Caco-2 (cell line): ENCODE results near the gene TRAK2. TPM values are rescaled to one million over a fixed set of nuclear protein-coding genes. Genes with fewer than 3 reads are reported as not detected.

Experiments used
- BruUV-seq: library from RNA; stranded (reverse); fragments of 400-500 nt; replicated peaks from 2 replicates; lab custom pipeline; 2021; lab: Mats Ljungman, UMichigan
- CTCF ChIA-PET: fragments of 300-600 bp; sonication (Branson Sonifier 250); formaldehyde crosslinking; loops from one replicate; lab custom pipeline; 2022; ENCODE audit warnings: antibody characterized with exemption; lab: Charles Lee
- POLR2A ChIA-PET: fragments of 300-600 bp; sonication (Branson Sonifier 250); formaldehyde crosslinking; loops from one replicate; lab custom pipeline; 2022; ENCODE audit warnings: antibody characterized with exemption; lab: Charles Lee
- DNase-seq, 2 experiments: peaks; one replicate each; pipeline versions ENCODE4 v3.0.0 to v3.0.0-alpha.2; 2020 to 2022
- H3K27me3 ChIP-seq: replicated peaks from 2 replicates; pipeline ENCODE4 v1.6.0; 2011; ENCODE audit warnings: low read length; ENCODE audit not compliant: control insufficient read depth, insufficient read depth
- H3K36me3 ChIP-seq: 2 replicates; pipeline ENCODE4 v1.5.1; 2011; ENCODE audit warnings: low read length; ENCODE audit not compliant: control insufficient read depth, insufficient read depth
- H3K4me1 ChIP-seq: fragments of 250-450 bp; sonication (Bioruptor Pico); 2 replicates; pipeline ENCODE4 v1.5.1; 2020; ENCODE audit warnings: mild to moderate bottlenecking
- H3K4me3 ChIP-seq: 2 replicates; pipeline ENCODE4 v1.5.1; 2011; ENCODE audit warnings: low read depth, mild to moderate bottlenecking, control low read depth, low read length
- H3K9me3 ChIP-seq: fragments of 250-450 bp; sonication (Bioruptor Pico); 2 replicates; pipeline ENCODE4 v1.5.1; 2020; ENCODE audit warnings: mild to moderate bottlenecking, moderate library complexity
- H3K27ac Mint-ChIP-seq: one replicate; pipeline ENCODE4 v1.8.0; 2022; ENCODE audit warnings: mixed read lengths; ENCODE audit not compliant: unreplicated experiment
- H3K27me3 Mint-ChIP-seq: one replicate; pipeline ENCODE4 v1.8.0; 2022; ENCODE audit warnings: mixed read lengths; ENCODE audit not compliant: insufficient read depth, unreplicated experiment
- H3K36me3 Mint-ChIP-seq: one replicate; pipeline ENCODE4 v1.8.0; 2022; ENCODE audit warnings: mild to moderate bottlenecking, mixed read lengths; ENCODE audit not compliant: insufficient read depth, unreplicated experiment
- H3K4me1 Mint-ChIP-seq: one replicate; pipeline ENCODE4 v1.8.0; 2022; ENCODE audit warnings: low read depth, mixed read lengths; ENCODE audit not compliant: unreplicated experiment
- H3K4me3 Mint-ChIP-seq: one replicate; pipeline ENCODE4 v1.8.0; 2022; ENCODE audit warnings: mild to moderate bottlenecking, moderate library complexity, mixed read lengths; ENCODE audit not compliant: unreplicated experiment
- H3K9me3 Mint-ChIP-seq: one replicate; pipeline ENCODE4 v1.8.0; 2022; ENCODE audit warnings: mixed read lengths; ENCODE audit not compliant: unreplicated experiment
- intact Hi-C: fragments of 100-400 bp; cut with micrococcal nuclease; formaldehyde crosslinking; loops from one replicate; pipeline ENCODE4 v1.10.0; 2022; ENCODE audit not compliant: unreplicated experiment
- total RNA-seq: library from RNA; stranded (reverse); gene quantifications from 2 replicates; pipeline ENCODE4 v1.2.3, GENCODE V29; 2022
- TF ChIP-seq, protein P1 (sequence below), 2 experiments: fragments of 200-600 bp in 1 of 2; IDR thresholded peaks; 1 replicate in 1 of 2; 2 replicates in 1 of 2; pipeline versions ENCODE4 v1.5.1 to v1.8.0; 2011 to 2022; ENCODE audit warnings: antibody characterized with exemption in 1 of 2, control low read depth in 1 of 2, inconsistent platforms in 1 of 2, low read depth in 1 of 2, low read length in 1 of 2, mild to moderate bottlenecking in 1 of 2, moderate library complexity in 1 of 2; ENCODE audit not compliant: insufficient read depth in 1 of 2, severe bottlenecking in 1 of 2, unreplicated experiment in 1 of 2

The TRAK2 gene
- total RNA-seq, 1 experiment from 2014 or later = 23.2 TPM

DNA sequence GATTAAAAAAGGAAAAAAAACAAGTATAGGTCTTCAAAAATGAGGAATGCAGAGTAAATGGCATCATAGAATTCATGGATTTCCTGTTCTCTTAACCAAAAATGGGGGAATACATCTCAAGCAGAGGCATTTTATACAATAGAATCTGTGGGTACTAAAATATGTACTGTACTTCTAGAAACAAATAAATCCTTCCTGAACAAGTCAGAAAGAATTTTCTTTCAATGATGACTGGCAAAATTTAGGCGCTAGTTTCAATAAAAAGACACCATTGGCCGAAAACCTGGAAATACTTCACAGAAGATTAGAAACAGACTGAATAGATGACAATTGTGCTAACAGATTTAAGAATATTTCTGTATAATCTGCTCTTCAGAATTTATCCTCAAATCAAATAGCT is 15.1 kb downstream of the TRAK2 start:
- POLR2A ChIA-PET = no interaction called here
- no peaks in the 10 kb centered on the region for H3K36me3 ChIP-seq
- intact Hi-C loops = no loop called here
- H3K27me3 Mint-ChIP-seq = no peaks in the 10 kb centered on the region
- BruUV-seq = no TSS peak
- TF ChIP-seq, protein P1, sequence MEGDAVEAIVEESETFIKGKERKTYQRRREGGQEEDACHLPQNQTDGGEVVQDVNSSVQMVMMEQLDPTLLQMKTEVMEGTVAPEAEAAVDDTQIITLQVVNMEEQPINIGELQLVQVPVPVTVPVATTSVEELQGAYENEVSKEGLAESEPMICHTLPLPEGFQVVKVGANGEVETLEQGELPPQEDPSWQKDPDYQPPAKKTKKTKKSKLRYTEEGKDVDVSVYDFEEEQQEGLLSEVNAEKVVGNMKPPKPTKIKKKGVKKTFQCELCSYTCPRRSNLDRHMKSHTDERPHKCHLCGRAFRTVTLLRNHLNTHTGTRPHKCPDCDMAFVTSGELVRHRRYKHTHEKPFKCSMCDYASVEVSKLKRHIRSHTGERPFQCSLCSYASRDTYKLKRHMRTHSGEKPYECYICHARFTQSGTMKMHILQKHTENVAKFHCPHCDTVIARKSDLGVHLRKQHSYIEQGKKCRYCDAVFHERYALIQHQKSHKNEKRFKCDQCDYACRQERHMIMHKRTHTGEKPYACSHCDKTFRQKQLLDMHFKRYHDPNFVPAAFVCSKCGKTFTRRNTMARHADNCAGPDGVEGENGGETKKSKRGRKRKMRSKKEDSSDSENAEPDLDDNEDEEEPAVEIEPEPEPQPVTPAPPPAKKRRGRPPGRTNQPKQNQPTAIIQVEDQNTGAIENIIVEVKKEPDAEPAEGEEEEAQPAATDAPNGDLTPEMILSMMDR (IDR thresholded peaks at IDR 0.05; ENCODE audit: insufficient read depth in 1 of 2, low read depth in 1 of 2, low read length in 1 of 2, severe bottlenecking in 1 of 2, unreplicated experiment in 1 of 2) = no peak
- no peak overlapping the region for H3K4me3 ChIP-seq
- H3K4me1 Mint-ChIP-seq = peaks cover 15% of the 10 kb centered on the region
- peaks cover 31% of the 10 kb centered on the region for H3K4me1 ChIP-seq
- no peaks in the 10 kb centered on the region for H3K27me3 ChIP-seq
- no peak overlapping the region for H3K4me3 Mint-ChIP-seq
- CTCF ChIA-PET = no interaction called here
- H3K36me3 Mint-ChIP-seq = peaks cover 7% of the 10 kb centered on the region
- H3K9me3 ChIP-seq = no peaks in the 10 kb centered on the region
- no peak for DNase-seq
- no peaks in the 10 kb centered on the region for H3K9me3 Mint-ChIP-seq
- H3K27ac Mint-ChIP-seq = no peak overlapping the region

DNA sequence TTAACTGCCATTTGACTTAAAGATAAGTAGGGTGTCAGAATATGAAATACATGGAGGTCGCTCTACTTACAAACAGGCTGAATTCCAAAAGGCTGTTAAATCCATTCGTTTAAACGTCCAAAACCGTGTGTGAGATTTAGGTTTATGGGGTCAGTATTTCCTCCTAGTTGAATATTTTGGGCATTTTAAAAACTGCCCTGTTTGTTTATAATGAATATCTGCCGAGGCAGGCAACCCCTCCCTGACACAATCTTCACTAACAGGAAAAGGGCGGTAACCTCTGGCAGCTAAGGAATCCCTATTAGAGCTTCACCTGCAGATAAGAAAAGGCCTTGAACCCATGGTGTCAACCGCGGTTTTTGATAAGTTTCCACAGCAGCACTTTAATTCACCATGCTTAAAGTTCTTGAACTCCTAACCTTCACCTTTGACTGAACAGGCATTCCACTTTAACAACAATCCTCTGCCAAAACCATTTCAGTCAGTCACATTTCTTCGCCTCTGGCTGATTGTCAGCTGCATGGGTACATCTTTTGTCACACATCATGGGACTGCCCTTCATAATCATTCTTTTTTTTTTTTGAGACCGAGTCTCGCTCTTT is 17.8 kb downstream of the TRAK2 start:
- BruUV-seq = no TSS peak
- peaks cover 10% of the 10 kb centered on the region for H3K9me3 Mint-ChIP-seq
- Histone ChIP-seq H3K9me3 (no peaks in the 10 kb centered on the region), H3K27me3 (no peaks in the 10 kb centered on the region), H3K36me3 (no peaks in the 10 kb centered on the region), H3K4me1 (peaks cover 18% of the 10 kb centered on the region), H3K4me3 (no peak overlapping the region)
- intact Hi-C loops = no loop called here
- no peaks in the 10 kb centered on the region for H3K27me3 Mint-ChIP-seq
- DNase-seq = peak in 1 of 2 experiments; percentile 19
- ChIA-PET CTCF (interaction anchor here (0.6 kb wide), 1 partner anchor 17 kb away, joined by 4 read pairs; no protein-coding TSS in a partner anchor), POLR2A (no interaction called here)
- peaks cover 6% of the 10 kb centered on the region for H3K4me1 Mint-ChIP-seq
- no peak overlapping the region for H3K27ac Mint-ChIP-seq
- TF ChIP-seq, protein P1 (IDR thresholded peaks at IDR 0.05; ENCODE audit: insufficient read depth in 1 of 2, low read depth in 1 of 2, low read length in 1 of 2, severe bottlenecking in 1 of 2, unreplicated experiment in 1 of 2) = no peak
- H3K4me3 Mint-ChIP-seq = no peak overlapping the region
- no peaks in the 10 kb centered on the region for H3K36me3 Mint-ChIP-seq

DNA sequence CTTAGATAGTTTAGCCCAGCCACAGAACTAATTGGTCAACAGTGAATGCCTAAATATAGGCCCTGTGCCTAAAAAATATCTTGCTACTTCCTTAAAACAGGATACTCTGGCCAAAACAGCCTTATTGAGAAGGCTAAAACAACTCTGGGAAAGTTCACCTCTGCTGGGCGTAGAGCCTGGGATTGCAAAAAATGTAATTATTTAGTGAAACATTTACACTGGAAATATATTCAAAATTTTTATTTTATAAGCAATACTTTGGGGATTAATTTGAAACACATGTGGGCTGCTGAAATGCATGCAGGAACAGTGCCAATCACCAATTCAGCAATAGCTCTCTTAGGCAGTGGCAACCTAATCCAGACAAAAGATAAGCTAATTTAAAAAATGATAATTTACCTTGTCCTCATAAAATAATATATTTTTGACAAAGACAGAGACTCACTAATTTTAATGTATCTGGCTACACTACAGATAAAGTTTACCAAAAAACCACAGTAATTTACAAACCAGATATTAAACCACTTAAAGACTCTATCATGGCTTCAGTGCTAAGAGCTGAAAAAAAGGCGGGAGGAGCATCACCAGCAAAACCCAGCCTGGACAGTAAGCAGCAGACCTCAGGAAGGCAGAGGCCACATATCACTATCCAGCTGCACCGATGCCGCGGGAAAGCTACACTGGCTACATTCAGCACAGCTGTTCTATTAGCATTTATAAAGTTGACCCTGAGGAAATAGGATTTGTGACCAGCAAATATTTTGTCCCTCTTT is 18.5 kb downstream of the TRAK2 start:
- Histone ChIP-seq H3K36me3 (no peaks in the 10 kb centered on the region), H3K9me3 (no peaks in the 10 kb centered on the region), H3K27me3 (no peaks in the 10 kb centered on the region), H3K4me1 (peaks cover 18% of the 10 kb centered on the region), H3K4me3 (no peak overlapping the region)
- Mint-ChIP-seq H3K4me1 (peaks cover 6% of the 10 kb centered on the region), H3K9me3 (peaks cover 10% of the 10 kb centered on the region), H3K27ac (no peak overlapping the region), H3K4me3 (no peak overlapping the region), H3K36me3 (no peaks in the 10 kb centered on the region), H3K27me3 (no peaks in the 10 kb centered on the region)
- ChIA-PET POLR2A (interaction anchor here (0.5 kb wide), 1 partner anchor 18 kb away, joined by 4 read pairs; the partner anchor contains the start of genes STRADB and TRAK2), CTCF (interaction anchor here (0.6 kb wide), 1 partner anchor 18 kb away, joined by 4 read pairs; no protein-coding TSS in a partner anchor)
- TF ChIP-seq, protein P1 (IDR thresholded peaks at IDR 0.05; ENCODE audit: insufficient read depth in 1 of 2, low read depth in 1 of 2, low read length in 1 of 2, severe bottlenecking in 1 of 2, unreplicated experiment in 1 of 2) = no peak
- BruUV-seq = no TSS peak
- DNase-seq = no peak
- intact Hi-C loops = no loop called here
